Trophoblast cell (in vitro differentiated cells and primary cell): Measurements from ENCODE around the gene P2RX6.

Experiments used
- DNase-seq, 2 donors: peaks; one replicate each; pipeline ENCODE4 v3.0.0-alpha.2; 2016
- H2AFZ ChIP-seq: 2 replicates; pipeline ENCODE4 v1.6.1; 2013; ENCODE audit warnings: low read length, moderate library complexity, mild to moderate bottlenecking; ENCODE audit not compliant: insufficient read depth, poor library complexity
- H2AK5ac ChIP-seq: 2 replicates; pipeline ENCODE4 v1.6.1; 2013; ENCODE audit warnings: mild to moderate bottlenecking, low read length
- H2BK120ac ChIP-seq: 2 replicates; pipeline ENCODE4 v1.6.1; 2013; ENCODE audit warnings: low read length, mild to moderate bottlenecking, moderate library complexity; ENCODE audit not compliant: insufficient read depth, poor library complexity
- H2BK12ac ChIP-seq: 2 replicates; pipeline ENCODE4 v1.6.1; 2013; ENCODE audit warnings: mild to moderate bottlenecking, low read length, moderate library complexity
- H2BK5ac ChIP-seq: 2 replicates; pipeline ENCODE4 v1.6.1; 2013; ENCODE audit warnings: low read length, low read depth, moderate library complexity, mild to moderate bottlenecking; ENCODE audit not compliant: poor library complexity
- H3K14ac ChIP-seq: 2 replicates; pipeline ENCODE4 v1.6.1; 2013; ENCODE audit warnings: mild to moderate bottlenecking, low read length
- H3K18ac ChIP-seq: 2 replicates; pipeline ENCODE4 v1.6.1; 2013; ENCODE audit warnings: mild to moderate bottlenecking, low read length
- H3K23ac ChIP-seq: 2 replicates; pipeline ENCODE4 v1.6.1; 2013; ENCODE audit warnings: low read length
- H3K27ac ChIP-seq: 2 replicates; pipeline ENCODE4 v1.5.1; 2013; ENCODE audit warnings: low read depth, mild to moderate bottlenecking, inconsistent platforms, low read length, moderate library complexity
- H3K27me3 ChIP-seq: 2 replicates; pipeline ENCODE4 v1.6.1; 2013; ENCODE audit warnings: inconsistent platforms, mild to moderate bottlenecking, low read length, moderate library complexity; ENCODE audit not compliant: insufficient read depth
- H3K36me3 ChIP-seq, 2 experiments: 1 replicate in 1 of 2; 2 replicates in 1 of 2; pipeline ENCODE4 v1.6.1; 2013; ENCODE audit warnings: low read length in 2 of 2, mild to moderate bottlenecking in 2 of 2, moderate library complexity in 1 of 2; ENCODE audit not compliant: insufficient read depth in 2 of 2, control insufficient read depth in 1 of 2
- H3K4ac ChIP-seq: 2 replicates; pipeline ENCODE4 v1.6.1; 2013; ENCODE audit warnings: low read depth, mild to moderate bottlenecking, low read length, moderate library complexity
- H3K4me1 ChIP-seq, 2 experiments: 1 replicate in 1 of 2; 2 replicates in 1 of 2; pipeline ENCODE4 v1.6.1; 2013; ENCODE audit warnings: low read length in 2 of 2, mild to moderate bottlenecking in 2 of 2, moderate library complexity in 1 of 2; ENCODE audit not compliant: insufficient read depth in 2 of 2, control insufficient read depth in 1 of 2
- H3K4me2 ChIP-seq: 2 replicates; pipeline ENCODE4 v1.6.1; 2013; ENCODE audit warnings: inconsistent platforms, mild to moderate bottlenecking, low read length, moderate library complexity
- H3K4me3 ChIP-seq: 2 replicates; pipeline ENCODE4 v1.5.1; 2013; ENCODE audit warnings: mild to moderate bottlenecking, low read depth, low read length, inconsistent platforms
- H3K79me1 ChIP-seq: one replicate; pipeline ENCODE4 v1.6.1; 2013; ENCODE audit warnings: low read length
- H3K79me2 ChIP-seq: 2 replicates; pipeline ENCODE4 v1.6.1; 2013; ENCODE audit warnings: low read length, mild to moderate bottlenecking; ENCODE audit not compliant: control insufficient read depth, insufficient read depth, poor library complexity
- H3K9ac ChIP-seq: 2 replicates; pipeline ENCODE4 v1.6.1; 2013; ENCODE audit warnings: mild to moderate bottlenecking, low read length
- H3K9me3 ChIP-seq: 2 replicates; pipeline ENCODE4 v1.6.1; 2013; ENCODE audit warnings: low read depth, mild to moderate bottlenecking, control low read depth, inconsistent platforms, low read length; ENCODE audit not compliant: insufficient read depth
- H4K12ac ChIP-seq: 2 replicates; pipeline ENCODE4 v1.6.1; 2013; ENCODE audit warnings: low read depth, mild to moderate bottlenecking, low read length, moderate library complexity
- H4K8ac ChIP-seq: 2 replicates; pipeline ENCODE4 v1.6.1; 2013; ENCODE audit warnings: low read depth, mild to moderate bottlenecking, low read length, moderate library complexity
- H4K91ac ChIP-seq: one replicate; pipeline ENCODE4 v1.6.1; 2013; ENCODE audit warnings: low read depth, mild to moderate bottlenecking, low read length, moderate library complexity
- WGBS: extraction: QIAGEN DNeasy Blood & Tissue Kit; methylation state at CpG from one replicate; pipeline ENCODE4 v1.1.7; 2013; ENCODE audit warnings: missing lambda C conversion rate; ENCODE audit not compliant: insufficient read length, insufficient coverage; ENCODE audit errors: extremely low coverage; 5-methylcytosine and 5-hydroxymethylcytosine counted together

P2RX6 gene

DNA sequence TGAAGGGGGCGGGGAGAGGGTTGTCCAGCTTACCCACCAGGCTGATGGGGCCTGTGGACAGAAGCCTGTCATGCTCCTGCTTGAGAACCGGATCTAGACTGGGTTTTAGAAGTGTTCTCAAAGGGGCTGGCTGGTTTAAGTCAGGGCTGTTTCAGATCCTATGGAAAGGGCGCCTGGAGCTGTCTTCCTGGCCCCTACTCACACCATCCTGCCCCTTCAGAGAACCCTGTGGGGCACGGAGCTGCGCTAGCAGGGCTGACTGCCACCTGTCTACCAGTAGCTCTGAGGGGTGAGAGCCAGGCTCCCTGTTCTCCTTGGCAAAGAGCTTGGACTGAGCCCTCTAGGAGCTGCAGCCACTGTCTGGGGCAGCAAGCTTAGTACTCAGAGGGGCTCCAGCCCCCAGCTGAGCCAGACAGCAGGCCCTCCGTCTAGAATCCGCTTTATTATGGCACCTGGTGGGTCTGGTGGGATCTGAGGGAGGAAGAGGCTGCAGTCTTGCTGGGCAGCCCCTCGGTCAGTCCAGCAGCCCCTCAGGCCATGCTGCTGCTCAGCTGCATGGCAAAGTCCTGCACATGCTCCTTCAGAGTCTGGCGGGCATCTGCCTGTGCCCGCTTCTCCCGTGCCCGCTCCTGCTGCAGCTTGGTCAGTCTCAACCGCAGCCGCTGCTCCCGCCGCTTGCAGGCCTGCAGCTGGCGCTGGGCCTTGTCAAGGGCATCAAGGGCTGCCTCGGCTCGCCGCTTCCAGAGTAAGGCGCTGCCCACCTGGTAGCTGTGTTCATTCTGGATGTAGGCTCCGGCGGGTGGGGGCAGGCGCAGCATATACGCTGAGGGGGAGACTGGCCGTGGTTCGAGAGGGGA, 15.4 kb upstream of the P2RX6 start:
- Histone ChIP-seq H3K23ac (no peak overlapping the region), H3K4me2 (no peak overlapping the region), H3K4me3 (no peak overlapping the region), H3K4ac (no peak overlapping the region), H4K8ac (no peak overlapping the region), H3K36me3 (peaks cover 48 to 50% of the 10 kb centered on the region in 2 experiments), H3K9ac (no peak overlapping the region), H3K9me3 (no peaks in the 10 kb centered on the region), H3K18ac (no peak overlapping the region), H4K91ac (no peak overlapping the region), H3K4me1 (peaks cover 14 to 20% of the 10 kb centered on the region in 2 experiments), H2AFZ (no peak overlapping the region), H3K79me2 (peaks cover 15% of the 10 kb centered on the region), H3K27ac (no peak overlapping the region), H3K79me1 (peaks cover 17% of the 10 kb centered on the region), H3K27me3 (no peaks in the 10 kb centered on the region), H2AK5ac (no peak overlapping the region), H2BK5ac (no peak overlapping the region), H4K12ac (no peak overlapping the region), H2BK12ac (no peak overlapping the region), H2BK120ac (no peak overlapping the region), H3K14ac (no peak overlapping the region)
- no CpG with 5 or more reads among the region's 27 CpGs for WGBS
- no peak for DNase-seq

DNA sequence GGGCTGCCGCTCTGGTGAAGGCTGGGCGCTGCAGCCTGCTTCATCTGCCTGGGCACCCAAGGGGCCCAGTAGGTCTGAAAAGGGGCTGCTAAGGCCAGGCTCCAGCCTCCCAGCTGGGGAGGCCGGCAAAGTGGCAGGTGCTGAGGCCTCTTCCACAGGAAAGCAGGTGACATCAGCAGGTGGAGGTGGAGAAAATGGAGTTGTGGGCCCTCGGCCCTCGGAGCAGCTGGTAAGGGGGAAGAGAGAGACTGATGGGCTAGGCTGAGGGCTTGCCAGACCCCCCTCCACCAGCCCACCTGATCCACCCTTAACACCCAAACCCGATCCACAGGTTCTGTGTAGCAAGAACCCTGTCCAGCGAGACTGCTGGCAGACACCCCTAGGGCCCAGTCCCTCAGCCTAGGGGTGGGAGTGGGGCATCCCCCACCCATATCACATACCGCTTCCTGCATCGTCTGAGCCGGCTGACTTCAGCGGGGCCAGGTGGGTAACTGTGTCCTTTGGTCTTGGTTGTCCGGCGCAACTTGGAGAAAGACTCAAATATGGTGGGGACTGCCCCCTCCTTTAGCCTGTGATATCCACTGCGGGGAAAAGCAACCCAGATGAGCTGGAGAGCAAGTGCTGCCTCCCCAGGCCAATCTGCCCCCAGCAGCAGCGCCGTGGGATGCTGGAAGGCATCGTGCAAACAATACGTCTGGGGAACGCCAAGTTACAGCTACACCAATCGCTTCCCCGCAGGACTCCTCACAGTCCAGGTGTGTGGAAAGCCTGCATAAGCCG, 14.6 kb upstream of the P2RX6 start:
- peaks cover 17% of the 10 kb centered on the region for H3K79me1 ChIP-seq
- whole genome bisulfite sequencing = no CpG with 5 or more reads among the region's 22 CpGs

GRCh38 chr22:21000987-21001600, 13.9 kb upstream of the P2RX6 start:
- DNase-seq = no peak
- H3K4ac ChIP-seq = peak overlapping the region; percentile 39
- peaks cover 17% of the 10 kb centered on the region for H3K79me1 ChIP-seq
- peak overlapping the region; percentile 88 for H4K12ac ChIP-seq
- peak overlapping the region; percentile 22 for H2AK5ac ChIP-seq
- peaks cover 15% of the 10 kb centered on the region for H3K79me2 ChIP-seq
- H3K27ac ChIP-seq = peak overlapping the region; percentile 96
- H3K4me3 ChIP-seq = peak overlapping the region; percentile 87
- H3K23ac ChIP-seq = no peak overlapping the region
- peak overlapping the region; percentile 38 for H2AFZ ChIP-seq
- peak overlapping the region; percentile 78 for H4K91ac ChIP-seq
- peaks cover 14 to 20% of the 10 kb centered on the region in 2 experiments for H3K4me1 ChIP-seq
- peak overlapping the region; percentile 5 for H2BK120ac ChIP-seq
- H3K4me2 ChIP-seq = peak overlapping the region; percentile 88
- peak overlapping the region; percentile 83 for H3K9ac ChIP-seq
- H4K8ac ChIP-seq = peak overlapping the region; percentile 76
- peaks cover 35 to 36% of the 10 kb centered on the region in 2 experiments for H3K36me3 ChIP-seq
- peak overlapping the region; percentile 68 for H3K18ac ChIP-seq
- H3K14ac ChIP-seq = peak overlapping the region; percentile 63
- WGBS = no CpG with 5 or more reads among the region's 26 CpGs
- no peaks in the 10 kb centered on the region for H3K27me3 ChIP-seq
- peak overlapping the region; percentile 3 for H2BK5ac ChIP-seq
- no peaks in the 10 kb centered on the region for H3K9me3 ChIP-seq
- peak overlapping the region; percentile 5 for H2BK12ac ChIP-seq

More for the DNA sequence above, 14.6 kb upstream of the P2RX6 start:
- peak overlapping the region; percentile 21 for H2AK5ac ChIP-seq
- H3K27me3 ChIP-seq = no peaks in the 10 kb centered on the region
- H3K4me1 ChIP-seq = peaks cover 14 to 20% of the 10 kb centered on the region in 2 experiments
- H3K36me3 ChIP-seq = peaks cover 40 to 43% of the 10 kb centered on the region in 2 experiments
- H4K12ac ChIP-seq = no peak overlapping the region
- no peak overlapping the region for H3K4me3 ChIP-seq
- no peak overlapping the region for H3K23ac ChIP-seq
- H2BK120ac ChIP-seq = no peak overlapping the region
- H2BK5ac ChIP-seq = no peak overlapping the region
- no peaks in the 10 kb centered on the region for H3K9me3 ChIP-seq
- peak overlapping the region; percentile 5 for H3K18ac ChIP-seq
- H3K9ac ChIP-seq = peak overlapping the region; percentile 31
- peaks cover 15% of the 10 kb centered on the region for H3K79me2 ChIP-seq
- H3K4me2 ChIP-seq = peak overlapping the region; percentile 88
- no peak overlapping the region for H3K4ac ChIP-seq
- DNase-seq = peak in 1 of 2 donors; percentile 10
- H4K8ac ChIP-seq = peak overlapping the region; percentile 76
- no peak overlapping the region for H3K27ac ChIP-seq
- H2AFZ ChIP-seq = no peak overlapping the region
- H2BK12ac ChIP-seq = no peak overlapping the region
- no peak overlapping the region for H3K14ac ChIP-seq
- H4K91ac ChIP-seq = no peak overlapping the region
